Peyer's patch (tissue), 4 donors: ENCODE results near the gene ZNF792.

Experiments used
- CTCF ChIP-seq, 6 experiments: fragments of 450-650 bp in 4 of 6; fragments of 200-600 bp in 2 of 6; sonication (generic) in 1 of 6; IDR thresholded peaks; one replicate each; pipeline ENCODE4 v1.5.1; 2017 to 2019; ENCODE audit warnings: antibody characterized with exemption in 6 of 6, mild to moderate bottlenecking in 3 of 6, moderate library complexity in 1 of 6
- POLR2A ChIP-seq, 2 donors: fragments of 450-650 bp; IDR thresholded peaks; one replicate each; pipeline ENCODE4 v1.5.1; 2017; ENCODE audit warnings: antibody characterized with exemption in 2 of 2, mild to moderate bottlenecking in 2 of 2, moderate library complexity in 2 of 2

GRCh38 chr19:34953092-34953491 lies 10.9 kb downstream of the ZNF792 start:
- TF ChIP-seq CTCF (IDR thresholded peaks at IDR 0.05), result no peak
- no peak for TF ChIP-seq POLR2A (IDR thresholded peaks at IDR 0.05)
